Stomach (tissue), 9 donors: ENCODE data around the gene KLHL17. TPM values are rescaled to one million over a fixed set of nuclear protein-coding genes. Genes with fewer than 3 reads are reported as not detected.
A peak's percentile ranks its signal among the peaks of the same experiment; 100 is the strongest.

Source experiments
- DNase-seq, 2 donors: peaks; one replicate each; pipeline versions ENCODE4 v3.0.0 to v3.0.0-alpha.2; 2013 to 2019
- H3K27ac ChIP-seq, 5 donors: fragments of 200-600 bp in 4 of 5; sonication (generic) in 4 of 5; one replicate each; pipeline ENCODE4 v1.5.1; 2013 to 2019; ENCODE audit warnings: mild to moderate bottlenecking in 1 of 5, moderate library complexity in 1 of 5
- H3K27me3 ChIP-seq, 3 donors: fragments of 200-600 bp; sonication (generic); one replicate each; pipeline ENCODE4 v1.5.1; 2017 to 2019; ENCODE audit warnings: mixed run types in 1 of 3
- H3K36me3 ChIP-seq, 4 donors: fragments of 200-600 bp; sonication (generic); 1 replicate in 3 of 4; 2 replicates in 1 of 4; pipeline ENCODE4 v1.5.1; 2016 to 2019
- H3K4me1 ChIP-seq, 4 donors: fragments of 200-600 bp; sonication (generic); one replicate each; pipeline ENCODE4 v1.5.1; 2016 to 2019
- H3K4me3 ChIP-seq, 4 donors: fragments of 200-600 bp; sonication (generic) in 3 of 4; one replicate each; pipeline ENCODE4 v1.5.1; 2016 to 2019; ENCODE audit warnings: mild to moderate bottlenecking in 1 of 4
- H3K9me3 ChIP-seq, 4 donors: fragments of 200-600 bp; sonication (generic); one replicate each; pipeline ENCODE4 v1.5.1; 2016 to 2019
- EP300 ChIP-seq: sonication (generic); formaldehyde crosslinking; IDR thresholded peaks from one replicate; pipeline ENCODE4 v1.6.1; 2017; ENCODE audit warnings: antibody characterized with exemption
- POLR2A ChIP-seq, 4 donors: fragments of 450-650 bp; IDR thresholded peaks; one replicate each; pipeline ENCODE4 v1.6.1; 2016; ENCODE audit warnings: antibody characterized with exemption in 4 of 4, control low read depth in 2 of 4, mild to moderate bottlenecking in 1 of 4, moderate library complexity in 1 of 4
- POLR2AphosphoS5 ChIP-seq, 3 donors: sonication (generic); formaldehyde crosslinking; IDR thresholded peaks; one replicate each; pipeline ENCODE4 v1.6.1; 2016; ENCODE audit warnings: antibody characterized with exemption in 3 of 3
- WGBS, 5 donors: extraction: QIAGEN DNeasy Blood & Tissue Kit in 3 of 5; methylation state at CpG; one replicate each; pipeline versions ENCODE4 v1.1.5 to v1.1.7; 2013 to 2018; 5-methylcytosine and 5-hydroxymethylcytosine counted together
- intact Hi-C: fragments of 100-400 bp; cut with DNase I; formaldehyde crosslinking; loops from one replicate; pipeline ENCODE4 v1.15.1; 2023; ENCODE audit warnings: low total_unique reads
- polyA plus RNA-seq, 3 donors: library from polyadenylated mRNA; stranded (reverse); fragments of 200-250 nt; gene quantifications; one replicate each; pipeline ENCODE4 v1.2.3, GENCODE V29; 2013
- total RNA-seq, 5 donors: library from RNA; depleted of rRNA; stranded (reverse); fragments of >200 nt; gene quantifications; one replicate each; pipeline versions ENCODE4 v1.1.0 to v1.2.3, GENCODE V29; 2014 to 2016
- TF ChIP-seq, protein P1 (sequence below), 7 experiments: fragments of 450-650 bp in 4 of 7; fragments of 200-600 bp in 3 of 7; sonication (generic) in 3 of 7; IDR thresholded peaks; one replicate each; pipeline ENCODE4 v1.5.1; 2016 to 2019; ENCODE audit warnings: antibody characterized with exemption in 7 of 7, control low read depth in 2 of 7, mild to moderate bottlenecking in 1 of 7
- donor health status: healthy with polysubstance abuse.
- donor health status: Bipolar disorder and iron deficiency.
- donor health status: healthy.

KLHL17 gene
- total and polyA plus RNA-seq, 8 donors, result 1.7 to 99.9 (median 7.6) TPM

DNA sequence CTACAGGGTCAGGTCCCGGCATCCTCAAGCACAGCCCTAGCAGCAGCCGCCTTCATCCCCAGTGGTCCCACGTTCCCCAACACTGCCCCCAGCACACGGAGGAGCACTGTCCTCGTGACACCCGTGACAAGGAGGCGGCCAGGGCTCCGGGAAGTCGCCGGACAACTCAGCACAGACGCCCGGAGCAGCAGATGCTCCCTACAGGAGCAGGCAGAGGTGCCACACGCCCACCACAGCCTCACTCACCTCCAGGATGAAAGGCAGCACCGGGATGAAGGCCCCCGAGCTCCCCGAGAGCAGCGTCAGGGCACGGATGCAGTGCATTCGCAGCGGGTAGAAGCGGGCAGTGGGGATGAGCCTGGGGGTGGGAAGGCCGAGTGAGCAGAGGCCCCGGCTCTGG lies 9.5 kb upstream of the KLHL17 start:
- DNase-seq, result no peak
- no peak overlapping the region for H3K4me3 ChIP-seq
- intact Hi-C loops, result no loop called here
- H3K9me3 ChIP-seq, result no peaks in the 10 kb centered on the region
- TF ChIP-seq EP300 (no peak), POLR2AphosphoS5 (IDR thresholded peaks at IDR 0.05) (no peak), POLR2A (IDR thresholded peaks at IDR 0.05) (no peak)
- TF ChIP-seq, protein P1, sequence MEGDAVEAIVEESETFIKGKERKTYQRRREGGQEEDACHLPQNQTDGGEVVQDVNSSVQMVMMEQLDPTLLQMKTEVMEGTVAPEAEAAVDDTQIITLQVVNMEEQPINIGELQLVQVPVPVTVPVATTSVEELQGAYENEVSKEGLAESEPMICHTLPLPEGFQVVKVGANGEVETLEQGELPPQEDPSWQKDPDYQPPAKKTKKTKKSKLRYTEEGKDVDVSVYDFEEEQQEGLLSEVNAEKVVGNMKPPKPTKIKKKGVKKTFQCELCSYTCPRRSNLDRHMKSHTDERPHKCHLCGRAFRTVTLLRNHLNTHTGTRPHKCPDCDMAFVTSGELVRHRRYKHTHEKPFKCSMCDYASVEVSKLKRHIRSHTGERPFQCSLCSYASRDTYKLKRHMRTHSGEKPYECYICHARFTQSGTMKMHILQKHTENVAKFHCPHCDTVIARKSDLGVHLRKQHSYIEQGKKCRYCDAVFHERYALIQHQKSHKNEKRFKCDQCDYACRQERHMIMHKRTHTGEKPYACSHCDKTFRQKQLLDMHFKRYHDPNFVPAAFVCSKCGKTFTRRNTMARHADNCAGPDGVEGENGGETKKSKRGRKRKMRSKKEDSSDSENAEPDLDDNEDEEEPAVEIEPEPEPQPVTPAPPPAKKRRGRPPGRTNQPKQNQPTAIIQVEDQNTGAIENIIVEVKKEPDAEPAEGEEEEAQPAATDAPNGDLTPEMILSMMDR (IDR thresholded peaks at IDR 0.05), result no peak
- no peaks in the 10 kb centered on the region for H3K4me1 ChIP-seq
- WGBS, 5 donors, result 87 to 95% (median 95%) methylated on average over 12 to 23 of the region's 23 CpGs
- H3K36me3 ChIP-seq, result peaks cover 93 to 100% (median 100%) of the 10 kb centered on the region in 4 donors
- H3K27me3 ChIP-seq, result no peaks in the 10 kb centered on the region
- H3K27ac ChIP-seq, result no peak overlapping the region

DNA sequence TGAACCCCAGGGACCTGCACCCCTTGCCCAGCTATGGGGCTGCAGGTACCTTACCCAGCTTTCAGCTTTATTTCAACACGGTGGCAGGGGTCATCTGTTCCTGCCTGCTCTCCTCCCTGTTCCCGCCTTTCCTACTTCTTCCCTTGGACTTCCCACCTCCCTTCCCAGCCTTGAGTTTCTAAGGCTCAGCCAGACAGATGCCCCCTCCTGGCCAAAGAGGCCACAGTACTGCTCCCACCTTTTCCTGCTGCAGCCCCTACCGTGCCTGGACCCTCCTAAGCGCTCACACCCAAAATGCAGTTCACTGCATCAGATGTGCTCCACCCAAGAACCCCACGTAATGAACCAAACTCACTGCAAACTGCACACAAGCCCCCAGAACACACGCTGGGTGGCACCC lies 9.0 kb upstream of the KLHL17 start:
- no peak overlapping the region for H3K27ac ChIP-seq
- intact Hi-C loops, result no loop called here
- DNase-seq, result no peak
- no peaks in the 10 kb centered on the region for H3K9me3 ChIP-seq
- TF ChIP-seq, protein P1 (IDR thresholded peaks at IDR 0.05), result peak in 1 of 7 experiments; percentile 25
- TF ChIP-seq EP300, result no peak
- H3K36me3 ChIP-seq, result peaks cover 93 to 100% (median 100%) of the 10 kb centered on the region in 4 donors
- WGBS, 5 donors, result 62 to 78% (median 74%) methylated on average over 5 to 6 of the region's 6 CpGs
- H3K4me3 ChIP-seq, result no peak overlapping the region
- no peaks in the 10 kb centered on the region for H3K27me3 ChIP-seq
- H3K4me1 ChIP-seq, result no peaks in the 10 kb centered on the region

DNA sequence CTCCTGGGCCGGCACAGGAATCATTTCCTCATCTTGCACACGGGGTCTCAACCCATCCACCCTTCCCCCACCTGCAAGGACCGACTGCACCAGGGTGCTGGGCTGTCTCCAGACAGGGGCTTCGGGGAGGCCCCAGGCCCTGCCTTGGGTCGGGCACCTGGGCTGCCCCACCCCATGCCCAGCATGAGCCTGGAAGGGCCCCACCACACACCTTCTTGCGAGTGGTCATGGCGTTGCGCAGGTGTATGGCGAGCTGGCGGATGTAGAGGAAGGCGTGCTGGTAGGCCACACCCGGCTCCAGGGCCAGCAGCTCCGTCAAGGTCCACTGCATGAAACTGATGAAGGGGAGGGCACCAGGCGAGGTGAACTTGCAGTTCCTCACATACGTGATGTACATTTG lies 8.2 kb upstream of the KLHL17 start:
- 90 to 95% (median 92%) methylated on average over 13 to 15 of the region's 15 CpGs for WGBS, 5 donors
- intact Hi-C loops, result no loop called here
- H3K9me3 ChIP-seq, result no peaks in the 10 kb centered on the region
- H3K4me1 ChIP-seq, result peaks cover 0 to 7% (median 5%) of the 10 kb centered on the region in 4 donors
- no peaks in the 10 kb centered on the region for H3K27me3 ChIP-seq
- H3K27ac ChIP-seq, result no peak overlapping the region
- no peak for DNase-seq
- H3K4me3 ChIP-seq, result no peak overlapping the region
- TF ChIP-seq, protein P1 (IDR thresholded peaks at IDR 0.05), result no peak
- TF ChIP-seq EP300 (no peak), POLR2A (IDR thresholded peaks at IDR 0.05) (no peak)
- H3K36me3 ChIP-seq, result peaks cover 93 to 100% (median 99%) of the 10 kb centered on the region in 4 donors

DNA sequence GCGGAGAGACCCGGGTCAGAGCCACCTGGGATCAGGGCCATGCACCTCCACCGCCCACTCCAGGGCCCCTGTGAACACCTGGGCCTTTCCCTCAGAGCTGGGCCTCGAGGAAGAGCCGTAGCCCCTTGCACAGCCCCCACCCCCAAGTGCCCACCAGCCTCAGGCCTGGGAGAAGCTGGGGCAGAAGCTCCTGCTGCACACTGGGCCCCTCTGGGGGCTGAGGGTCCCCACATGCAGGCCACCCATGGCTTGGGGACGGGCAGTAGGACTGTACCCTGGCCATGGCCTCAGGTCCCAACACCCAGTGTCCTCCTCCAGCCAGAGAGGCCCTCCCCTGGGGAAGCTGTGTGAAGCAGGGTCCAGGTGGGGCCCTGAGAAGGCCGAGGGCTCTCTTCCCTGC lies 7.8 kb upstream of the KLHL17 start:
- 86 to 92% (median 88%) methylated on average over 5 to 7 of the region's 7 CpGs for WGBS, 5 donors
- Histone ChIP-seq H3K9me3 (no peaks in the 10 kb centered on the region), H3K27ac (no peak overlapping the region), H3K4me1 (peaks cover 3 to 11% (median 9%) of the 10 kb centered on the region in 4 donors), H3K27me3 (no peaks in the 10 kb centered on the region), H3K4me3 (no peak overlapping the region), H3K36me3 (peaks cover 90 to 99% (median 96%) of the 10 kb centered on the region in 4 donors)
- no peak for DNase-seq
- TF ChIP-seq POLR2A (IDR thresholded peaks at IDR 0.05) (no peak), EP300 (no peak), POLR2AphosphoS5 (IDR thresholded peaks at IDR 0.05) (no peak)
- TF ChIP-seq, protein P1 (IDR thresholded peaks at IDR 0.05), result no peak
- intact Hi-C loops, result no loop called here
